Gastrocnemius medialis (tissue), 4 donors: ENCODE results near the gene NMRK1. TPM values are rescaled to one million over a fixed set of nuclear protein-coding genes. Genes with fewer than 3 reads are reported as not detected.

Experiments
- ATAC-seq, 2 donors: fragments of 150-250 bp; one replicate each; pipeline ENCODE4 v1.9.1; 2016
- DNase-seq, 2 donors: peaks; one replicate each; pipeline ENCODE4 v3.0.0-alpha.2; 2019
- H3K27ac ChIP-seq, 4 donors: fragments of 200-600 bp; sonication (generic); 1 replicate in 1 of 4; 2 replicates in 3 of 4; pipeline ENCODE4 v1.5.1; 2016 to 2018; ENCODE audit warnings: mild to moderate bottlenecking in 2 of 4, moderate library complexity in 1 of 4
- H3K27me3 ChIP-seq, 3 donors: fragments of 200-600 bp; sonication (generic) in 2 of 3; 1 replicate in 1 of 3; 2 replicates in 2 of 3; pipeline versions ENCODE4 v1.5.1 to v1.6.0; 2016 to 2019; ENCODE audit warnings: mild to moderate bottlenecking in 1 of 3, moderate library complexity in 1 of 3
- H3K36me3 ChIP-seq, 2 donors: fragments of 200-600 bp; sonication (generic) in 1 of 2; one replicate each; pipeline ENCODE4 v1.5.1; 2017 to 2018
- H3K4me1 ChIP-seq, 2 donors: fragments of 200-600 bp; sonication (generic) in 1 of 2; one replicate each; pipeline ENCODE4 v1.5.1; 2016 to 2017; ENCODE audit warnings: mild to moderate bottlenecking in 2 of 2
- H3K4me3 ChIP-seq, 4 donors: fragments of 200-600 bp; sonication (generic) in 3 of 4; 1 replicate in 1 of 4; 2 replicates in 3 of 4; pipeline ENCODE4 v1.5.1; 2016 to 2019; ENCODE audit warnings: mild to moderate bottlenecking in 2 of 4
- H3K9me3 ChIP-seq, 3 donors: fragments of 200-600 bp; sonication (generic) in 2 of 3; 1 replicate in 1 of 3; 2 replicates in 2 of 3; pipeline ENCODE4 v1.5.1; 2016 to 2019
- POLR2A ChIP-seq, 2 donors: fragments of 450-650 bp; IDR thresholded peaks; one replicate each; pipeline ENCODE4 v1.6.1; 2017; ENCODE audit warnings: antibody characterized with exemption in 2 of 2, mild to moderate bottlenecking in 2 of 2, moderate library complexity in 2 of 2
- in situ Hi-C, 4 donors: fragments of 200-750 bp; cut with MboI; loops; one replicate each; pipeline versions ENCODE4 v1.15.0 to v1.8.0; 2017; ENCODE audit warnings: low sequenced_read_pairs in 4 of 4
- intact Hi-C: fragments of 100-400 bp; cut with DNase I; formaldehyde crosslinking; loops from one replicate; pipeline ENCODE4 v1.15.1; 2023; ENCODE audit warnings: low total_unique reads
- total RNA-seq, 4 donors: library from RNA; depleted of rRNA; stranded (reverse); fragments of >200 nt; gene quantifications; one replicate each; pipeline versions ENCODE4 v1.1.0 to v1.2.3, GENCODE V29; 2016
- TF ChIP-seq, protein P1 (sequence below), 5 experiments: fragments of 450-650 bp in 3 of 5; fragments of 200-600 bp in 2 of 5; sonication (generic) in 2 of 5; IDR thresholded peaks in 4 of 5; conservative IDR thresholded peaks in 1 of 5; 1 replicate in 4 of 5; 2 replicates in 1 of 5; pipeline ENCODE4 v1.5.1; 2016 to 2019; ENCODE audit warnings: antibody characterized with exemption in 5 of 5, mild to moderate bottlenecking in 3 of 5, moderate library complexity in 3 of 5

The NMRK1 gene
- total RNA-seq, 4 donors from 2014 or later, result 10.5 to 20.6 (median 18.6) TPM

DNA sequence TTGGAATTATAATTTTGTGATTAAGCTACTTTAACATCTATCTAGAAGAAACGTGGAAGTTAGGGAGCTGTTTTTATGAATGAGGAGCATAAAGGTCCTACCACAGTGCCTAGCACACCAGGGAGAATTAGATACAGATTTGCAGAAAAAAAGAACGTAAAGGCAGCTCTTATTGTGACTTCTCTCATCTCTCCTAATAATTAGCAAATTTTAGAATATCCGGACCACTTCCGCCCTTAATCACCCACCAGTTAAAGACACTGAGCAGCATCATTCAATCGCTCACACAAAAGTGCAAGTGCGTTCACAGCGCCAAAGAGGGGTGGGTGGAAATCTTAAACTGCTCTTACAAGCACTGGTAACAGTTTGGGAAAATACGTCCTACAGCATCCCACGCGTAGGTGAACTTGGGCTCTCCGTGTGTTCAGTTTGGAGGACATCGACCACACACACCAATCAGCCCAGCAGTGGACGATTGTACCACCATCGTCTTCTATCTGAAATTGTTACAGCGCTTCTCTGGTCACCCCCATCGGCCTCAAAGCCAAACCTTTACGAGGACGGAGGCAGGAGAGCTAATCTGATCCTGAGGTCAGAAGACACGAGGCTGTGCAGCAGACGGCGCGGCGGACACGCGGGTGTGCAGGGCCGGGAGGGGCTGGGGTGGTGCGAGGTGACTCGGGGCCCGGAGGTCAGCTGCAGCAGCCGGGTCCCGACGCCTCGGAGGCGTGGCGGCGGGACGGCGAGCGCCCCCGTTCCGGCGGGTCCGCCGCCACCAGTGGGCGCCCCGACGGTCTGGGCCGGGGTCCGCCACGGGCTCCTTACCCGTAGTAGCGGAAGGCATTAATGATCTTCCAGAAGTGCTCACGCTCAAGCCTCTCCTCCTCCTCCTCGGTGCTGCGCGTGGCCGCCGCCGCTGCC, 60.5 kb downstream of the NMRK1 start:
- no peak for TF ChIP-seq POLR2A (IDR thresholded peaks at IDR 0.05)
- TF ChIP-seq, protein P1, sequence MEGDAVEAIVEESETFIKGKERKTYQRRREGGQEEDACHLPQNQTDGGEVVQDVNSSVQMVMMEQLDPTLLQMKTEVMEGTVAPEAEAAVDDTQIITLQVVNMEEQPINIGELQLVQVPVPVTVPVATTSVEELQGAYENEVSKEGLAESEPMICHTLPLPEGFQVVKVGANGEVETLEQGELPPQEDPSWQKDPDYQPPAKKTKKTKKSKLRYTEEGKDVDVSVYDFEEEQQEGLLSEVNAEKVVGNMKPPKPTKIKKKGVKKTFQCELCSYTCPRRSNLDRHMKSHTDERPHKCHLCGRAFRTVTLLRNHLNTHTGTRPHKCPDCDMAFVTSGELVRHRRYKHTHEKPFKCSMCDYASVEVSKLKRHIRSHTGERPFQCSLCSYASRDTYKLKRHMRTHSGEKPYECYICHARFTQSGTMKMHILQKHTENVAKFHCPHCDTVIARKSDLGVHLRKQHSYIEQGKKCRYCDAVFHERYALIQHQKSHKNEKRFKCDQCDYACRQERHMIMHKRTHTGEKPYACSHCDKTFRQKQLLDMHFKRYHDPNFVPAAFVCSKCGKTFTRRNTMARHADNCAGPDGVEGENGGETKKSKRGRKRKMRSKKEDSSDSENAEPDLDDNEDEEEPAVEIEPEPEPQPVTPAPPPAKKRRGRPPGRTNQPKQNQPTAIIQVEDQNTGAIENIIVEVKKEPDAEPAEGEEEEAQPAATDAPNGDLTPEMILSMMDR (IDR thresholded peaks at IDR 0.05 in 4 of 5, conservative IDR thresholded peaks at IDR 0.05 in 1 of 5), result peak in 2 of 5 experiments; percentile 17 to 47
- H3K4me1 ChIP-seq, result peaks cover 23 to 26% of the 10 kb centered on the region in 2 donors
- peak overlapping the region; percentile 63 to 94 (median 64) for H3K4me3 ChIP-seq
- no peaks in the 10 kb centered on the region for H3K36me3 ChIP-seq
- peak overlapping the region; percentile 78 to 96 (median 84) for H3K27ac ChIP-seq
- in situ Hi-C loops, result loop anchor here in 2 of 4 donors (10.0 kb wide), 3 partner anchors 47 to 73 kb away; partner anchors contain the start of genes C9orf40 (in 1 of the 2), NMRK1 (in 1 of the 2) and OSTF1 (in 1 of the 2)
- peak; percentile 71 to 74 for ATAC-seq
- intact Hi-C loops, result loop anchor here (1.0 to 2.0 kb wide), 3 partner anchors 49 to 75 kb away; partner anchors contain the start of genes C9orf40, NMRK1 and OSTF1
- H3K9me3 ChIP-seq, result no peaks in the 10 kb centered on the region
- no peaks in the 10 kb centered on the region for H3K27me3 ChIP-seq
- DNase-seq, result peak; percentile 49 to 70

DNA sequence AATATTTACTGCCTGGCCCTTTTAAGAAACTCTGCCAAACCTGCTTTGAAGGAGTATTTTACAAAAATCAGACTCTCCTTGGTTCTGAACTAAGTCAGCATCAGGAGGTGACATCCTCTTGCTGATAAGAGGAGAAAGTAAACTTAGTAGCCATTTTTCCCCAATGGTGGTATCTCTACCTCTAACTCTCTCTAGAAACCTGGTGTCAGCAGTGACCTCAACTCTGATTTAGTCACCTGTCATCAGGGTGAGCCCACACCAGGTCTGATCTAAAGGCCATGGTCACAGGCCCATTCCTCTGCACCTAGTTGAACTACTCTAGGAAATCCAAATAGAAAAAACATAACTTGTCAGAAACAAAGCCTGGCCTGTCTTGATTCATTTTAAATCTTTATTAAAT, 64.1 kb downstream of the NMRK1 start:
- no peaks in the 10 kb centered on the region for H3K36me3 ChIP-seq
- ATAC-seq (no peak), DNase-seq (no peak)
- no peak overlapping the region for H3K4me3 ChIP-seq
- no peak overlapping the region for H3K27ac ChIP-seq
- peaks cover 23 to 26% of the 10 kb centered on the region in 2 donors for H3K4me1 ChIP-seq
- no peak for TF ChIP-seq POLR2A (IDR thresholded peaks at IDR 0.05)
- TF ChIP-seq, protein P1 (IDR thresholded peaks at IDR 0.05 in 4 of 5, conservative IDR thresholded peaks at IDR 0.05 in 1 of 5), result no peak
- no peaks in the 10 kb centered on the region for H3K27me3 ChIP-seq
- in situ Hi-C loops, result loop anchor here in 2 of 4 donors (10.0 kb wide), 3 partner anchors 51 to 69 kb away; partner anchors contain the start of genes C9orf40 (in 1 of the 2), NMRK1 (in 1 of the 2) and OSTF1 (in 1 of the 2)
- no peaks in the 10 kb centered on the region for H3K9me3 ChIP-seq
- intact Hi-C loops, result no loop called here

DNA sequence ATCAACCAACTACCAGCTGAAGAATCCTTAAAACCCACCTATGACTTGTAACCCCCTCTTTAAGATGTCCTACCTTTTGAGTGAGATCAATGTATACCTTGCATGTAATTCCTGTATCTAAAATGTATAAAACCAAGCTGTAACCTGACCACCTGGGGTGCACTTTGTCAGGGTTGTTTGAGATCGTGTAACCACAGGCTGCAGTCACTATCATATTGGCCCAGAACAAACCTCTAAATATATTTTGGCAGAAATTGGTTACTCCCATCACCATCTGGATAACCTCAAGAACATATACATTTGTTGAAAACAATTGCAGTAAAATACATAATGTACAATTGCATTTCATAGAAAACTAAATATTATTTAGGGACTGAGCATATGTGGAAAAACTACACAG, 68.3 kb downstream of the NMRK1 start:
- Histone ChIP-seq H3K27ac (no peak overlapping the region), H3K9me3 (no peaks in the 10 kb centered on the region), H3K4me3 (no peak overlapping the region), H3K4me1 (peaks cover 0 to 5% of the 10 kb centered on the region in 2 donors), H3K36me3 (no peaks in the 10 kb centered on the region), H3K27me3 (no peaks in the 10 kb centered on the region)
- no peak for DNase-seq
- intact Hi-C loops (no loop called here), in situ Hi-C loops (loop anchor here in 2 of 4 donors (10.0 kb wide), 3 partner anchors 55 to 65 kb away; partner anchors contain the start of genes C9orf40 (in 1 of the 2), NMRK1 (in 1 of the 2) and OSTF1 (in 1 of the 2))
- no peak for TF ChIP-seq POLR2A (IDR thresholded peaks at IDR 0.05)
- TF ChIP-seq, protein P1 (IDR thresholded peaks at IDR 0.05 in 4 of 5, conservative IDR thresholded peaks at IDR 0.05 in 1 of 5), result no peak
- no peak for ATAC-seq

DNA sequence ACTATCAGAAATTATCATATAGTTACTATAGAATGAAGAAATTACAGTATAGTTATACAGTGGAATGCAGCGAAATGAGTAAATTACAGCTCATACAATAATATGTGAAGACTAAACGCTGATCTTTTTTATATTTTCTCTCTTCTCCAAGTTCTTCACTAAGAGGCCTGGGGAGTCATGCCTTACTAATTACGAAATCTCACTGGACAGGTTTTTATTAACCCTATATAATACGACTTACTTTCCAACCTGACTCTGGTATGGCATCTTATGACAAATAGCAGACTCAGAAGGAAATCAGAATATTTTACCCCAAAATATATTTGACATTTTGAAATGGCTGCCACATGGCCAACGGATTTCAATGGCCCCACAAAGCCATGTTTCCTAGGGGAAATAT, 68.9 kb downstream of the NMRK1 start:
- no peaks in the 10 kb centered on the region for H3K36me3 ChIP-seq
- peaks cover 0 to 5% of the 10 kb centered on the region in 2 donors for H3K4me1 ChIP-seq
- no peak for DNase-seq
- no peak overlapping the region for H3K27ac ChIP-seq
- TF ChIP-seq POLR2A (IDR thresholded peaks at IDR 0.05), result no peak
- TF ChIP-seq, protein P1 (IDR thresholded peaks at IDR 0.05 in 4 of 5, conservative IDR thresholded peaks at IDR 0.05 in 1 of 5), result no peak
- in situ Hi-C loops, result no loop called here
- intact Hi-C loops, result no loop called here
- ATAC-seq, result no peak
- no peak overlapping the region for H3K4me3 ChIP-seq
- no peaks in the 10 kb centered on the region for H3K9me3 ChIP-seq
- H3K27me3 ChIP-seq, result no peaks in the 10 kb centered on the region
